Esophagus muscularis mucosa (tissue), 4 donors: ENCODE results near the gene SLC26A9. TPM values are rescaled to one million over a fixed set of nuclear protein-coding genes. Genes with fewer than 3 reads are reported as not detected.

Experiments used
- DNase-seq: peaks from one replicate; pipeline ENCODE4 v3.0.0-alpha.2; 2017; ENCODE audit errors: extremely low spot score
- H3K27ac ChIP-seq, 4 donors: fragments of 200-600 bp; sonication (generic); replicated peaks in 1 of 4; 1 replicate in 3 of 4; 2 replicates in 1 of 4; pipeline ENCODE4 v1.5.1; 2016 to 2019; ENCODE audit warnings: mild to moderate bottlenecking in 1 of 4
- H3K27me3 ChIP-seq, 4 donors: fragments of 200-600 bp; sonication (generic); one replicate each; pipeline versions ENCODE4 v1.5.1 to v1.6.0; 2016 to 2019
- H3K36me3 ChIP-seq, 4 donors: fragments of 200-600 bp; sonication (generic); one replicate each; pipeline ENCODE4 v1.5.1; 2016 to 2019
- H3K4me1 ChIP-seq, 4 donors: fragments of 200-600 bp; sonication (generic); one replicate each; pipeline ENCODE4 v1.5.1; 2016 to 2019
- H3K4me3 ChIP-seq, 4 donors: fragments of 200-600 bp; sonication (generic); 1 replicate in 2 of 4; 2 replicates in 2 of 4; pipeline ENCODE4 v1.5.1; 2016 to 2019; ENCODE audit warnings: mild to moderate bottlenecking in 4 of 4, moderate library complexity in 1 of 4
- H3K9me3 ChIP-seq, 4 donors: fragments of 200-600 bp; sonication (generic); 1 replicate in 3 of 4; 2 replicates in 1 of 4; pipeline ENCODE4 v1.5.1; 2016 to 2019
- CTCF ChIP-seq, 3 experiments: fragments of 200-600 bp in 2 of 3; fragments of 450-650 bp in 1 of 3; sonication (generic) in 2 of 3; IDR thresholded peaks; one replicate each; pipeline ENCODE4 v1.5.1; 2017 to 2019; ENCODE audit warnings: antibody characterized with exemption in 3 of 3, mild to moderate bottlenecking in 2 of 3, moderate library complexity in 1 of 3
- EP300 ChIP-seq: sonication (generic); formaldehyde crosslinking; IDR thresholded peaks from one replicate; pipeline ENCODE4 v1.6.1; 2017; ENCODE audit warnings: antibody characterized with exemption
- POLR2A ChIP-seq: fragments of 450-650 bp; IDR thresholded peaks from one replicate; pipeline ENCODE4 v1.6.1; 2017; ENCODE audit warnings: antibody characterized with exemption, moderate library complexity, mild to moderate bottlenecking, low read depth
- POLR2AphosphoS5 ChIP-seq, 2 donors: sonication (generic); formaldehyde crosslinking; IDR thresholded peaks; one replicate each; pipeline ENCODE4 v1.6.1; 2017; ENCODE audit warnings: antibody characterized with exemption in 2 of 2
- WGBS: methylation state at CpG from one replicate; pipeline ENCODE4 v1.1.5; 2018; 5-methylcytosine and 5-hydroxymethylcytosine counted together
- intact Hi-C: fragments of 100-400 bp; cut with DNase I; formaldehyde crosslinking; loops from one replicate; pipeline ENCODE4 v1.15.1; 2023
- total RNA-seq, 4 donors: library from RNA; depleted of rRNA; stranded (reverse); fragments of >200 nt; gene quantifications; one replicate each; pipeline versions ENCODE4 v1.1.0 to v1.2.1, GENCODE V29; 2016

The SLC26A9 gene
- total RNA-seq, 4 donors from 2014 or later = under 0.01 TPM; not detected in 3

DNA sequence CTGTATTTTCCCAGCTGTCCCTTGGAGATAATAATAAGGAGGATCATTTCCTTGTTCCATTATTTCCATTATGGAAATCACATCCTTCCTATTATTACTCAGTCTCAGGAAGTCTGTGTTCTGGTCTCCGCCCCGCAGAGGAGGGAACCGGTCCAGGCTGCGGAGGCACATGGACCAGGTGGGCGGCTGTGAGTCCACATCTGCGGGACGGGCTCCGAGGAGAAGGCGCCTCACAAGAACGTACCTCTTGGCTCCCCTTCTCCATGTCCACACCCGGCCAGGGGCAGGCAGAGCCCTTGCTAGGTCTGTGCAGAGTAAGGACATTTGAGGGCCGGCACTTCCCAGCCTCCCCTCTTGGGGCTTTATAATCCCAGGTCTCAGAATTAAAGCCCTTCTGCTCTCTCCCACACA is 45.3 kb upstream of the SLC26A9 start:
- no peak for DNase-seq
- Histone ChIP-seq H3K4me1 (peaks cover 3 to 25% (median 16%) of the 10 kb centered on the region in 4 donors), H3K36me3 (peaks cover 0 to 32% (median 3%) of the 10 kb centered on the region in 4 donors), H3K4me3 (no peak overlapping the region), H3K27me3 (no peaks in the 10 kb centered on the region), H3K9me3 (no peaks in the 10 kb centered on the region), H3K27ac (no peak overlapping the region)
- WGBS = 71% methylated on average over 12 of the region's 12 CpGs
- intact Hi-C loops = no loop called here
- TF ChIP-seq POLR2AphosphoS5 (IDR thresholded peaks at IDR 0.05) (no peak), POLR2A (no peak), CTCF (IDR thresholded peaks at IDR 0.05) (no peak), EP300 (no peak)

DNA sequence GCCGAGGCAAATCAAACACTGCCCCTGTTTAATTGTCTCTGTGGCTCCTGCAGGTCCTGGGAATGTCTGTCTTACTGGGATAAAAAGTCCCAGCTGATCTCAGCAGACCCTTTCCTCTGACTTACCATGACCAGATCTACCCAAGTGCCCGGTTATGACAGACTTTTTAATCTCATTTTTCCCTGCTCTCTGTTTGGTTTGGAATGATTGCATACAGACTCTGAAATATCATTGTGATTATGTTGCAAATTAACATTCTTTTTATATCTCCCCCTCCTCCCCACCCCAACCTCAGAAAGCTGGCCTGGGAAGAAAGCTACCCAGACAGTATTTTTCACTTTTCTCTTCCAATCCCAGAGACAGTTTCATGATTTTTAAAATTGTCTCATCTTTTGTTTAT is 43.6 kb upstream of the SLC26A9 start:
- TF ChIP-seq POLR2AphosphoS5 (IDR thresholded peaks at IDR 0.05) = no peak
- no peak for TF ChIP-seq POLR2A
- TF ChIP-seq EP300 = no peak
- TF ChIP-seq CTCF (IDR thresholded peaks at IDR 0.05) = no peak
- DNase-seq = no peak
- H3K4me1 ChIP-seq = peaks cover 3 to 25% (median 16%) of the 10 kb centered on the region in 4 donors
- intact Hi-C loops = no loop called here
- H3K36me3 ChIP-seq = peaks cover 0 to 21% (median 0%) of the 10 kb centered on the region in 4 donors
- no peaks in the 10 kb centered on the region for H3K27me3 ChIP-seq
- no peak overlapping the region for H3K4me3 ChIP-seq
- no peaks in the 10 kb centered on the region for H3K9me3 ChIP-seq
- H3K27ac ChIP-seq = no peak overlapping the region
- 55% methylated on average over 2 of the region's 2 CpGs for WGBS

GRCh38 chr1:205986292-205986691 is 43.0 kb upstream of the SLC26A9 start:
- DNase-seq = no peak
- Histone ChIP-seq H3K27me3 (no peaks in the 10 kb centered on the region), H3K4me1 (peaks cover 3 to 25% (median 16%) of the 10 kb centered on the region in 4 donors), H3K9me3 (no peaks in the 10 kb centered on the region), H3K36me3 (peaks cover 0 to 15% (median 0%) of the 10 kb centered on the region in 4 donors), H3K27ac (no peak overlapping the region), H3K4me3 (no peak overlapping the region)
- no peak for TF ChIP-seq CTCF (IDR thresholded peaks at IDR 0.05)
- no peak for TF ChIP-seq POLR2AphosphoS5 (IDR thresholded peaks at IDR 0.05)
- no peak for TF ChIP-seq EP300
- no peak for TF ChIP-seq POLR2A
- intact Hi-C loops = no loop called here
- 67% methylated on average over 2 of the region's 3 CpGs for WGBS

- Histone ChIP-seq H3K27me3 (no peaks in the 10 kb centered on the region), H3K4me1 (peaks cover 3 to 25% (median 16%) of the 10 kb centered on the region in 4 donors), H3K36me3 (peaks cover 0 to 9% (median 0%) of the 10 kb centered on the region in 4 donors), H3K9me3 (no peaks in the 10 kb centered on the region), H3K27ac (no peak overlapping the region), H3K4me3 (no peak overlapping the region)
- no peak for DNase-seq
- 85% methylated on average over 9 of the region's 9 CpGs for WGBS
- no peak for TF ChIP-seq CTCF (IDR thresholded peaks at IDR 0.05)
- TF ChIP-seq EP300 = no peak
- TF ChIP-seq POLR2A = no peak
- intact Hi-C loops = no loop called here
Measured at GRCh38 chr1:205985330-205986005, 42.2 kb upstream of the SLC26A9 start.
